Activated T-helper 1 cell treated with Interleukin-2 at 50 U/mL for 16 hours (primary cell): ENCODE data around the gene SLC35A5.
"Not testable (repeated sequence)": the region's sequence is repeated elsewhere in the genome, so short reads cannot be mapped to it uniquely, and the experiment has no call there.

Source experiments
- DNase-seq: peaks from one replicate; pipeline ENCODE4 v3.0.0-alpha.2; 2020; ENCODE audit warnings: low read depth

SLC35A5 gene

GRCh38 chr3:112561734-112562529 lies at the start of gene SLC35A5, which contains the start of gene ATG3:
Gene SLC35A5, plus strand, starts transcription at chr3:112562045. Its CDS starts 1,359 bp downstream, at chr3:112563404.
Gene ATG3, minus strand, starts transcription at chr3:112561962. Its CDS starts 434 bp downstream, at chr3:112561528.
- peak; percentile 98 for DNase-seq

GRCh38 chr3:112512320-112512719 lies 49.5 kb upstream of the SLC35A5 start:
- no peak for DNase-seq

GRCh38 chr3:112514527-112515128 lies 47.2 kb upstream of the SLC35A5 start:
- DNase-seq: no peak

GRCh38 chr3:112518970-112519369 lies 42.9 kb upstream of the SLC35A5 start:
- not testable (repeated sequence) for DNase-seq

GRCh38 chr3:112519424-112520001 lies 42.3 kb upstream of the SLC35A5 start:
- DNase-seq: no peak

GRCh38 chr3:112524127-112524526 lies 37.7 kb upstream of the SLC35A5 start:
- DNase-seq: not testable (repeated sequence)

- DNase-seq: no peak
Measured at GRCh38 chr3:112530573-112530972, 31.3 kb upstream of the SLC35A5 start.

- no peak for DNase-seq
Measured at GRCh38 chr3:112531358-112531781, 30.5 kb upstream of the SLC35A5 start.

GRCh38 chr3:112539825-112540650 lies 21.8 kb upstream of the SLC35A5 start:
- no peak for DNase-seq

GRCh38 chr3:112546216-112546759 lies 15.6 kb upstream of the SLC35A5 start:
- DNase-seq: no peak

- DNase-seq: no peak
Measured at GRCh38 chr3:112550859-112551258, 11.0 kb upstream of the SLC35A5 start.

GRCh38 chr3:112555535-112556170 lies 6.2 kb upstream of the SLC35A5 start:
- DNase-seq: no peak

- DNase-seq: no peak
Measured at GRCh38 chr3:112557976-112558375, 3.9 kb upstream of the SLC35A5 start.

GRCh38 chr3:112560307-112560706 lies 1.5 kb upstream of the SLC35A5 start:
- no peak for DNase-seq

GRCh38 chr3:112560721-112561483 lies 943 bp upstream of the SLC35A5 start:
- peak; percentile 37 for DNase-seq

- no peak for DNase-seq
Measured at GRCh38 chr3:112561484-112561733, 436 bp upstream of the SLC35A5 start.

GRCh38 chr3:112564247-112564939 lies 2.5 kb downstream of the SLC35A5 start:
- not testable (repeated sequence) for DNase-seq

GRCh38 chr3:112564940-112565305 lies 3.1 kb downstream of the SLC35A5 start:
- DNase-seq: no peak

GRCh38 chr3:112568642-112569041 lies 6.8 kb downstream of the SLC35A5 start:
- no peak for DNase-seq

- DNase-seq: no peak
Measured at GRCh38 chr3:112569265-112569664, 7.4 kb downstream of the SLC35A5 start.
